Caco-2 (cell line): ENCODE data around the gene GNS. TPM values are rescaled to one million over a fixed set of nuclear protein-coding genes. Genes with fewer than 3 reads are reported as not detected.

ENCODE experiments used
- BruUV-seq: library from RNA; stranded (reverse); fragments of 400-500 nt; replicated peaks from 2 replicates; lab custom pipeline; 2021; lab: Mats Ljungman, UMichigan
- CTCF ChIA-PET: fragments of 300-600 bp; sonication (Branson Sonifier 250); formaldehyde crosslinking; loops from one replicate; lab custom pipeline; 2022; ENCODE audit warnings: antibody characterized with exemption; lab: Charles Lee
- POLR2A ChIA-PET: fragments of 300-600 bp; sonication (Branson Sonifier 250); formaldehyde crosslinking; loops from one replicate; lab custom pipeline; 2022; ENCODE audit warnings: antibody characterized with exemption; lab: Charles Lee
- DNase-seq, 2 experiments: peaks; one replicate each; pipeline versions ENCODE4 v3.0.0 to v3.0.0-alpha.2; 2020 to 2022
- H3K27me3 ChIP-seq: replicated peaks from 2 replicates; pipeline ENCODE4 v1.6.0; 2011; ENCODE audit warnings: low read length; ENCODE audit not compliant: control insufficient read depth, insufficient read depth
- H3K36me3 ChIP-seq: 2 replicates; pipeline ENCODE4 v1.5.1; 2011; ENCODE audit warnings: low read length; ENCODE audit not compliant: control insufficient read depth, insufficient read depth
- H3K4me1 ChIP-seq: fragments of 250-450 bp; sonication (Bioruptor Pico); 2 replicates; pipeline ENCODE4 v1.5.1; 2020; ENCODE audit warnings: mild to moderate bottlenecking
- H3K4me3 ChIP-seq: 2 replicates; pipeline ENCODE4 v1.5.1; 2011; ENCODE audit warnings: low read depth, mild to moderate bottlenecking, control low read depth, low read length
- H3K9me3 ChIP-seq: fragments of 250-450 bp; sonication (Bioruptor Pico); 2 replicates; pipeline ENCODE4 v1.5.1; 2020; ENCODE audit warnings: mild to moderate bottlenecking, moderate library complexity
- H3K27ac Mint-ChIP-seq: one replicate; pipeline ENCODE4 v1.8.0; 2022; ENCODE audit warnings: mixed read lengths; ENCODE audit not compliant: unreplicated experiment
- H3K27me3 Mint-ChIP-seq: one replicate; pipeline ENCODE4 v1.8.0; 2022; ENCODE audit warnings: mixed read lengths; ENCODE audit not compliant: insufficient read depth, unreplicated experiment
- H3K36me3 Mint-ChIP-seq: one replicate; pipeline ENCODE4 v1.8.0; 2022; ENCODE audit warnings: mild to moderate bottlenecking, mixed read lengths; ENCODE audit not compliant: insufficient read depth, unreplicated experiment
- H3K4me1 Mint-ChIP-seq: one replicate; pipeline ENCODE4 v1.8.0; 2022; ENCODE audit warnings: low read depth, mixed read lengths; ENCODE audit not compliant: unreplicated experiment
- H3K4me3 Mint-ChIP-seq: one replicate; pipeline ENCODE4 v1.8.0; 2022; ENCODE audit warnings: mild to moderate bottlenecking, moderate library complexity, mixed read lengths; ENCODE audit not compliant: unreplicated experiment
- H3K9me3 Mint-ChIP-seq: one replicate; pipeline ENCODE4 v1.8.0; 2022; ENCODE audit warnings: mixed read lengths; ENCODE audit not compliant: unreplicated experiment
- CTCF ChIP-seq, 2 experiments: fragments of 200-600 bp in 1 of 2; IDR thresholded peaks; 1 replicate in 1 of 2; 2 replicates in 1 of 2; pipeline versions ENCODE4 v1.5.1 to v1.8.0; 2011 to 2022; ENCODE audit warnings: antibody characterized with exemption in 1 of 2, control low read depth in 1 of 2, inconsistent platforms in 1 of 2, low read depth in 1 of 2, low read length in 1 of 2, mild to moderate bottlenecking in 1 of 2, moderate library complexity in 1 of 2; ENCODE audit not compliant: insufficient read depth in 1 of 2, severe bottlenecking in 1 of 2, unreplicated experiment in 1 of 2
- intact Hi-C: fragments of 100-400 bp; cut with micrococcal nuclease; formaldehyde crosslinking; loops from one replicate; pipeline ENCODE4 v1.10.0; 2022; ENCODE audit not compliant: unreplicated experiment
- total RNA-seq: library from RNA; stranded (reverse); gene quantifications from 2 replicates; pipeline ENCODE4 v1.2.3, GENCODE V29; 2022

The GNS gene
- total RNA-seq, 1 experiment from 2014 or later = 75.1 TPM

GRCh38 chr12:64675795-64676194, 83.4 kb downstream of the GNS start:
- Mint-ChIP-seq H3K4me1 (peaks cover 25% of the 10 kb centered on the region), H3K9me3 (no peaks in the 10 kb centered on the region), H3K36me3 (no peaks in the 10 kb centered on the region)

GRCh38 chr12:64674367-64674922, 84.8 kb downstream of the GNS start:
- peaks cover 55% of the 10 kb centered on the region for H3K4me1 ChIP-seq
- no peaks in the 10 kb centered on the region for H3K27me3 ChIP-seq
- H3K4me1 Mint-ChIP-seq = peaks cover 25% of the 10 kb centered on the region
- no peaks in the 10 kb centered on the region for H3K9me3 ChIP-seq
- H3K36me3 ChIP-seq = no peaks in the 10 kb centered on the region
- DNase-seq = no peak
- no peak overlapping the region for H3K4me3 Mint-ChIP-seq
- no peaks in the 10 kb centered on the region for H3K9me3 Mint-ChIP-seq
- CTCF ChIA-PET = no interaction called here
- POLR2A ChIA-PET = no interaction called here
- H3K27ac Mint-ChIP-seq = peak overlapping the region; percentile 48
- no peak overlapping the region for H3K4me3 ChIP-seq
- no peak for TF ChIP-seq CTCF (IDR thresholded peaks at IDR 0.05; ENCODE audit: insufficient read depth in 1 of 2, low read depth in 1 of 2, low read length in 1 of 2, severe bottlenecking in 1 of 2, unreplicated experiment in 1 of 2)
- no TSS peak for BruUV-seq
- intact Hi-C loops = no loop called here
- H3K27me3 Mint-ChIP-seq = no peaks in the 10 kb centered on the region
- H3K36me3 Mint-ChIP-seq = no peaks in the 10 kb centered on the region

More at GRCh38 chr12:64675795-64676194, 83.4 kb downstream of the GNS start:
- TF ChIP-seq CTCF (IDR thresholded peaks at IDR 0.05; ENCODE audit: insufficient read depth in 1 of 2, low read depth in 1 of 2, low read length in 1 of 2, severe bottlenecking in 1 of 2, unreplicated experiment in 1 of 2) = no peak
- intact Hi-C loops = no loop called here
- BruUV-seq = no TSS peak
- Mint-ChIP-seq H3K4me3 (no peak overlapping the region), H3K27ac (no peak overlapping the region), H3K27me3 (no peaks in the 10 kb centered on the region)
- Histone ChIP-seq H3K9me3 (no peaks in the 10 kb centered on the region), H3K36me3 (no peaks in the 10 kb centered on the region), H3K4me3 (no peak overlapping the region), H3K27me3 (no peaks in the 10 kb centered on the region), H3K4me1 (peaks cover 57% of the 10 kb centered on the region)
- ChIA-PET CTCF (interaction anchor here (0.5 kb wide), 1 partner anchor 56 kb away, joined by 8 read pairs; no protein-coding TSS in a partner anchor), POLR2A (no interaction called here)
- DNase-seq = no peak

GRCh38 chr12:64673490-64674169, 85.6 kb downstream of the GNS start:
- no peak for TF ChIP-seq CTCF (IDR thresholded peaks at IDR 0.05; ENCODE audit: insufficient read depth in 1 of 2, low read depth in 1 of 2, low read length in 1 of 2, severe bottlenecking in 1 of 2, unreplicated experiment in 1 of 2)
- intact Hi-C loops = no loop called here
- POLR2A ChIA-PET = no interaction called here
- Histone ChIP-seq H3K4me1 (peaks cover 58% of the 10 kb centered on the region), H3K27me3 (no peaks in the 10 kb centered on the region), H3K4me3 (no peak overlapping the region), H3K9me3 (no peaks in the 10 kb centered on the region), H3K36me3 (no peaks in the 10 kb centered on the region)
- Mint-ChIP-seq H3K4me1 (peaks cover 33% of the 10 kb centered on the region), H3K27me3 (no peaks in the 10 kb centered on the region), H3K36me3 (no peaks in the 10 kb centered on the region), H3K4me3 (no peak overlapping the region), H3K27ac (no peak overlapping the region), H3K9me3 (no peaks in the 10 kb centered on the region)
- BruUV-seq = no TSS peak
- no peak for DNase-seq
- CTCF ChIA-PET = no interaction called here
